Measurements from ENCODE around the gene FREM3.

DNA sequence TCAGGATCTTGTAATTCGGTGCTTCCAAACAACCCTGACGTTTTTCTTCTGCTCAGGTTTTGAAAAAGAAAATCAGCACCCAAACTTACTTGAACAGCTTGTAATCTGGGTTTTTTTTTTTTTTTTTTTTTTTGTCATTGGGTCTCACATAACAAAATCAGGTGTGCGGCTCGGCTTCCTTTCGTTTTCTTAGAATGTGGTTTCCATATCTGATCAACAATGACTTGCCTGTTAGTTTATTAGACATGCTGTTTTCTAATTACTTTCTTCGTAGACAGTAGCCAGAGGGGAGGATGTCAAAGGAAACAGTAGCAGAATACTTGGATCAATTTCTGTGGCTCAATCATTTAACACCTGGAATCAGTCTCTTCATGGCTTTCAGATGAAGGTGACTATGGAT is 890 bp upstream of the FREM3 start:
- TF ChIP-seq ESRRA (CRISPR knock-in tag; IDR thresholded peaks at IDR 0.05; ENCODE audit: borderline replicate concordance): no peak
- no peak for TF ChIP-seq CTCF (IDR thresholded peaks at IDR 0.05)
- TF ChIP-seq TCF7 (CRISPR knock-in tag; IDR thresholded peaks at IDR 0.05; ENCODE audit: low read depth): no peak
- TF ChIP-seq SP1 (CRISPR knock-in tag; conservative IDR thresholded peaks at IDR 0.05): no peak
- TF ChIP-seq, protein P1, sequence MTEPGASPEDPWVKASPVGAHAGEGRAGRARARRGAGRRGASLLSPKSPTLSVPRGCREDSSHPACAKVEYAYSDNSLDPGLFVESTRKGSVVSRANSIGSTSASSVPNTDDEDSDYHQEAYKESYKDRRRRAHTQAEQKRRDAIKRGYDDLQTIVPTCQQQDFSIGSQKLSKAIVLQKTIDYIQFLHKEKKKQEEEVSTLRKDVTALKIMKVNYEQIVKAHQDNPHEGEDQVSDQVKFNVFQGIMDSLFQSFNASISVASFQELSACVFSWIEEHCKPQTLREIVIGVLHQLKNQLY (CRISPR knock-in tag; IDR thresholded peaks at IDR 0.05): no peak
- TF ChIP-seq ATF1 (CRISPR knock-in tag; IDR thresholded peaks at IDR 0.05): no peak
- TF ChIP-seq ZNF121 (CRISPR knock-in tag; IDR thresholded peaks at IDR 0.05): no peak
- no peak for TF ChIP-seq TP53 (CRISPR knock-in tag; IDR thresholded peaks at IDR 0.05)
- TF ChIP-seq TEAD4 (CRISPR knock-in tag; IDR thresholded peaks at IDR 0.05): no peak
- no peak for TF ChIP-seq NFE2L1 (CRISPR knock-in tag; IDR thresholded peaks at IDR 0.05)
- no peak for TF ChIP-seq CREB1 (CRISPR knock-in tag; IDR thresholded peaks at IDR 0.05)
- no peak for TF ChIP-seq USF2 (CRISPR knock-in tag; IDR thresholded peaks at IDR 0.05)
